Endodermal cell (in vitro differentiated cells): ENCODE measurements around the gene KATNAL1. TPM values are rescaled to one million over a fixed set of nuclear protein-coding genes. Genes with fewer than 3 reads are reported as not detected.

Experiments
- DNase-seq: peaks from one replicate; pipeline ENCODE4 v3.0.0-alpha.2; 2017
- H3K27ac ChIP-seq: 2 replicates; pipeline ENCODE4 v1.5.1; 2013; ENCODE audit warnings: mild to moderate bottlenecking, low read depth, low read length, moderate library complexity
- H3K27me3 ChIP-seq: 2 replicates; pipeline ENCODE4 v1.6.1; 2013; ENCODE audit warnings: mild to moderate bottlenecking, low read length, moderate library complexity; ENCODE audit not compliant: insufficient read depth, control insufficient read depth, poor library complexity, severe bottlenecking
- H3K36me3 ChIP-seq: 2 replicates; pipeline ENCODE4 v1.7.0; 2013; ENCODE audit warnings: mild to moderate bottlenecking, low read length, moderate library complexity; ENCODE audit not compliant: control insufficient read depth, insufficient read depth
- H3K4me1 ChIP-seq: one replicate; pipeline ENCODE4 v1.7.0; 2013; ENCODE audit warnings: low read length; ENCODE audit not compliant: control insufficient read depth, insufficient read depth
- H3K4me3 ChIP-seq: 2 replicates; pipeline ENCODE4 v1.5.1; 2013; ENCODE audit warnings: mild to moderate bottlenecking, low read length, moderate library complexity
- H3K9ac ChIP-seq: 2 replicates; pipeline ENCODE4 v1.6.1; 2013; ENCODE audit warnings: mild to moderate bottlenecking, low read length, moderate library complexity; ENCODE audit not compliant: poor library complexity, severe bottlenecking; ENCODE audit errors: extremely low read depth
- H3K9me3 ChIP-seq: 2 replicates; pipeline ENCODE4 v1.6.1; 2013; ENCODE audit warnings: mild to moderate bottlenecking, low read length, moderate library complexity; ENCODE audit not compliant: control insufficient read depth
- H3K27ac Mint-ChIP-seq: 2 replicates; pipeline ENCODE4 v1.8.0; 2020; ENCODE audit warnings: mixed read lengths
- H3K27me3 Mint-ChIP-seq: 2 replicates; pipeline ENCODE4 v1.8.0; 2021; ENCODE audit warnings: mild to moderate bottlenecking, mixed read lengths; ENCODE audit not compliant: insufficient read depth
- H3K36me3 Mint-ChIP-seq: 2 replicates; pipeline ENCODE4 v1.8.0; 2020; ENCODE audit warnings: low read depth, mixed read lengths
- H3K4me1 Mint-ChIP-seq: 2 replicates; pipeline ENCODE4 v1.8.0; 2020; ENCODE audit warnings: mixed read lengths
- H3K4me3 Mint-ChIP-seq: 2 replicates; pipeline ENCODE4 v1.8.0; 2020; ENCODE audit warnings: mild to moderate bottlenecking, moderate library complexity, mixed read lengths
- H3K9me3 Mint-ChIP-seq: 2 replicates; pipeline ENCODE4 v1.8.0; 2020; ENCODE audit warnings: mild to moderate bottlenecking, mixed read lengths
- WGBS, 2 experiments: methylation state at CpG; one replicate each; pipeline versions ENCODE4 v1.1.5 to v1.1.7; 2013; ENCODE audit warnings: missing lambda C conversion rate in 2 of 2, mixed read lengths in 1 of 2; ENCODE audit not compliant: insufficient coverage in 1 of 2, insufficient read length in 1 of 2; 5-methylcytosine and 5-hydroxymethylcytosine counted together
- total RNA-seq, 2 donors: library from RNA; stranded (reverse); fragmentation: NEBNext Ultra II Directional in 1 of 2; extraction: Animal tissue kit (Norgen Biotek cat#: 25700) in 1 of 2; gene quantifications; 2 replicates in 1 of 2; 3 replicates in 1 of 2; pipeline ENCODE4 v1.2.1, GENCODE V29; 2021
- TF ChIP-seq, protein P1 (sequence below): fragments of 200-600 bp; sonication (generic); conservative IDR thresholded peaks from 2 replicates; pipeline ENCODE4 v1.5.0; 2021; ENCODE audit warnings: antibody characterized with exemption, mild to moderate bottlenecking

Gene KATNAL1
- total RNA-seq, 2 donors from 2014 or later, result 20.3 to 32.2 TPM

DNA sequence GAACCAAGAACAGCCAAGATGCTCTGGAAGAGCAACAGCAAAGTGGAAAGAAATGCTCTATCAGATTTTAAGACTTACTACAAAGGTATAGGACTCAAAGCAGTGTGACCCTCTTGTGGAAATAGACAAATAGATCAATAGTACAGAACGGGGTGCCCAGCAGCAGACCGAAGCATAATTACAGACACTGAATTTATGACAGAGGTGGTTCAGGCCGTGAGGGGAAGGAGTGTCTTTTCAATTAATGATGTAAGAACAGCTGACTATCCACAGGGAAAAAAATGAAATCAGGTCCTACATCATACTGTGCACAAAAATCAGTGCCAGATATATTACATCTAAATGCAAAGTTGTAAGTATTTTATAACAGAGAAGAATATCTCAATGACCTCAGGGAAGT lies 95.6 kb downstream of the KATNAL1 start:
- Histone ChIP-seq H3K4me1 (no peaks in the 10 kb centered on the region), H3K36me3 (peaks cover 27% of the 10 kb centered on the region), H3K9me3 (no peaks in the 10 kb centered on the region), H3K9ac (no peak overlapping the region), H3K27ac (no peak overlapping the region), H3K4me3 (no peak overlapping the region), H3K27me3 (no peaks in the 10 kb centered on the region)
- H3K4me1 Mint-ChIP-seq, result no peaks in the 10 kb centered on the region
- 92 to 94% methylated on average over 2 to 3 of the region's 3 CpGs for WGBS, 2 experiments
- peaks cover 37% of the 10 kb centered on the region for H3K36me3 Mint-ChIP-seq
- no peak for DNase-seq
- H3K27me3 Mint-ChIP-seq, result no peaks in the 10 kb centered on the region
- no peak overlapping the region for H3K4me3 Mint-ChIP-seq
- no peak overlapping the region for H3K27ac Mint-ChIP-seq
- H3K9me3 Mint-ChIP-seq, result peaks cover 4% of the 10 kb centered on the region
- TF ChIP-seq, protein P1, sequence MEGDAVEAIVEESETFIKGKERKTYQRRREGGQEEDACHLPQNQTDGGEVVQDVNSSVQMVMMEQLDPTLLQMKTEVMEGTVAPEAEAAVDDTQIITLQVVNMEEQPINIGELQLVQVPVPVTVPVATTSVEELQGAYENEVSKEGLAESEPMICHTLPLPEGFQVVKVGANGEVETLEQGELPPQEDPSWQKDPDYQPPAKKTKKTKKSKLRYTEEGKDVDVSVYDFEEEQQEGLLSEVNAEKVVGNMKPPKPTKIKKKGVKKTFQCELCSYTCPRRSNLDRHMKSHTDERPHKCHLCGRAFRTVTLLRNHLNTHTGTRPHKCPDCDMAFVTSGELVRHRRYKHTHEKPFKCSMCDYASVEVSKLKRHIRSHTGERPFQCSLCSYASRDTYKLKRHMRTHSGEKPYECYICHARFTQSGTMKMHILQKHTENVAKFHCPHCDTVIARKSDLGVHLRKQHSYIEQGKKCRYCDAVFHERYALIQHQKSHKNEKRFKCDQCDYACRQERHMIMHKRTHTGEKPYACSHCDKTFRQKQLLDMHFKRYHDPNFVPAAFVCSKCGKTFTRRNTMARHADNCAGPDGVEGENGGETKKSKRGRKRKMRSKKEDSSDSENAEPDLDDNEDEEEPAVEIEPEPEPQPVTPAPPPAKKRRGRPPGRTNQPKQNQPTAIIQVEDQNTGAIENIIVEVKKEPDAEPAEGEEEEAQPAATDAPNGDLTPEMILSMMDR, result no peak

DNA sequence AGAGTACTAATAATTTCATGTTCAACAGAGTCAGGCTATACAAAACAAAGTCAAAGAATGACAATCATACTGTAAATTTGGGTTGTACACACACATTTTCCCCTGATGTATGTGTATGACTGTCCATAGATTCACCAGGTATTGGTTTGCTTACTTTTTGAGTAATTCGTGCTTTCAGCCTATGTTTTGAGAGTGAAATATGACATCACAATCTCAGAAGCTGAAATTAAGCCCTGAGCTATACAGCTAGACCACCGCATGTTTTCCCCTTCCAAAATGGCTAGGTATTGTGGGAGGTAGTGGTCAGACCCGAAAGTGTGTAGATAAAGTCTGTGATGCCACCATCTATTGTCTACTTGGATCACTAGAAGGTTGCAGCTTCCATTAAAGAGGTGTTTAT lies 102.8 kb downstream of the KATNAL1 start:
- peaks cover 22% of the 10 kb centered on the region for H3K36me3 Mint-ChIP-seq
- H3K27ac Mint-ChIP-seq, result no peak overlapping the region
- H3K4me1 ChIP-seq, result no peaks in the 10 kb centered on the region

DNA sequence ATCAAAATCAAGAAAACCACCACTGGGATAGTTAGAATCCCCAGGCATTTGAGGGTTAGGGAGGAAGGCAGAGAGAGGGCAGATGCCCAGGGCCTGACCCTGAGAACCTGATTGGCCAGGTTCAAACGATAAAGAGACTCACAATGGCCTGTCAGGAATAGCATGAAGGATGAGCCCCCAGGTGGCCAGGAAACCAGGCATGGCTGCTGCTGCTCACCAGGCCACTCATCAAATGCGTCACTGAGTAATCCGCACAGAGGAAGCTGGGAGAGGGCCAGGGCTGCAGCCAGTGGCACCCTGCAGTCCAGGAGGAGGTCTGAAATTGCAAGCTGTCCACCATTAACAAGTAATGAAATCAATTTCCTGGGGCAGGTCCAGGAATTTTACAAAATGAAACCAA lies 111.3 kb downstream of the KATNAL1 start:
- peak overlapping the region; percentile 55 for H3K27ac ChIP-seq
- Mint-ChIP-seq H3K27ac (peak overlapping the region; percentile 59), H3K4me3 (no peak overlapping the region), H3K9me3 (no peaks in the 10 kb centered on the region), H3K36me3 (no peaks in the 10 kb centered on the region), H3K27me3 (no peaks in the 10 kb centered on the region), H3K4me1 (peaks cover 46% of the 10 kb centered on the region)
- 33 to 50% methylated on average over 1 to 3 of the region's 3 CpGs for WGBS, 2 experiments
- no peaks in the 10 kb centered on the region for H3K36me3 ChIP-seq
- no peak overlapping the region for H3K4me3 ChIP-seq
- H3K9ac ChIP-seq, result no peak overlapping the region
- TF ChIP-seq, protein P1, result peak; percentile 25
- peak; percentile 89 for DNase-seq
- no peaks in the 10 kb centered on the region for H3K27me3 ChIP-seq
- no peaks in the 10 kb centered on the region for H3K9me3 ChIP-seq
- peaks cover 14% of the 10 kb centered on the region for H3K4me1 ChIP-seq

More for the DNA sequence above, 102.8 kb downstream of the KATNAL1 start:
- H3K4me3 ChIP-seq, result no peak overlapping the region
- no peaks in the 10 kb centered on the region for H3K27me3 ChIP-seq
- Mint-ChIP-seq H3K4me1 (peaks cover 5% of the 10 kb centered on the region), H3K4me3 (no peak overlapping the region), H3K27me3 (no peaks in the 10 kb centered on the region), H3K9me3 (no peaks in the 10 kb centered on the region)
- no peaks in the 10 kb centered on the region for H3K9me3 ChIP-seq
- no peak overlapping the region for H3K27ac ChIP-seq
- TF ChIP-seq, protein P1, result no peak
- peaks cover 24% of the 10 kb centered on the region for H3K36me3 ChIP-seq
- 93 to 100% methylated on average over 1 to 3 of the region's 3 CpGs for WGBS, 2 experiments
- H3K9ac ChIP-seq, result no peak overlapping the region
- no peak for DNase-seq
